ENCODE measurements around the gene MAIP1.

DNA sequence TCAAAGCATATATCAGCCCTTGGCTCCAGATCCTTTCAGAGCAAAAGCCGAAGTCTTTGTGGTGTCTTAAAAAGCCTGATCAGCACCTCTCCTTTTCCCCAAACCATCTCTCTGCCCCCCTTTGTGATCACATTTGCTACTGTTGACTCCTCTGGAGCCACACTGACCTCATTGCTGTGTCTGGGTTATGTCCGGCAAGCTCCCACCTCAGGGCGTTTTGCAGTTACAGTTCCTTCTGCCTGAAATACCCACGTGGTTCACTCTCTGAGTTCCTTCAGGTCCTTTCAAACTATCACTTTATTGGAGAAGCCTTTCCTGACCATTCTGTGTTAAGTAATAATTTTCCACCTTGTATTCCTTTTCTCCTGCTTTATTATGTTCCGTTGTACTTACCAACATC is 32.5 kb upstream of the MAIP1 start:
- TF ChIP-seq CTCF (IDR thresholded peaks at IDR 0.05): no peak
- TF ChIP-seq POLR2A (IDR thresholded peaks at IDR 0.05): no peak
